DND-41 (cell line): ENCODE results near the gene HOMER3.

Experiments used
- ATAC-seq: fragments of 200-7000 bp; cut with Tn5 transposase; 3 replicates; pipeline ENCODE4 v1.9.1; 2021; ENCODE audit warnings: low read depth; ENCODE audit not compliant: insufficient read depth
- DNase-seq: peaks from one replicate; pipeline ENCODE4 v3.0.0-alpha.2; 2020
- H2AFZ ChIP-seq: 2 replicates; pipeline ENCODE4 v1.6.0; 2012; ENCODE audit warnings: low read depth, low read length
- H3K27ac ChIP-seq: 2 replicates; pipeline ENCODE4 v1.5.1; 2012; ENCODE audit warnings: low read length, inconsistent platforms
- H3K27me3 ChIP-seq: fragments of 200-600 bp; sonication (generic); 2 replicates; pipeline ENCODE4 v1.6.0; 2012; ENCODE audit warnings: low read length, mild to moderate bottlenecking, inconsistent platforms; ENCODE audit not compliant: insufficient read depth, poor library complexity
- H3K36me3 ChIP-seq: 2 replicates; pipeline ENCODE4 v1.5.1; 2012; ENCODE audit warnings: low read length, inconsistent platforms; ENCODE audit not compliant: insufficient read depth
- H3K4me1 ChIP-seq: 2 replicates; pipeline ENCODE4 v1.5.1; 2012; ENCODE audit warnings: mild to moderate bottlenecking, low read length; ENCODE audit not compliant: insufficient read depth
- H3K4me2 ChIP-seq: 2 replicates; pipeline ENCODE4 v1.6.0; 2012; ENCODE audit warnings: mild to moderate bottlenecking, moderate library complexity, low read length, inconsistent platforms; ENCODE audit not compliant: insufficient read depth
- H3K4me3 ChIP-seq, 2 experiments: fragments of 200-600 bp in 1 of 2; shearing (Covaris generic) in 1 of 2; 2 replicates each; pipeline ENCODE4 v1.5.1; 2012 to 2016; ENCODE audit warnings: inconsistent platforms in 2 of 2, low read length in 2 of 2, mild to moderate bottlenecking in 2 of 2, low read depth in 1 of 2, moderate library complexity in 1 of 2
- H3K79me2 ChIP-seq: 2 replicates; pipeline ENCODE4 v1.6.0; 2012; ENCODE audit warnings: low read length, inconsistent platforms; ENCODE audit not compliant: insufficient read depth
- H3K9ac ChIP-seq: 2 replicates; pipeline ENCODE4 v1.6.0; 2012; ENCODE audit warnings: low read depth, mild to moderate bottlenecking, inconsistent platforms, low read length, moderate library complexity
- H3K9me3 ChIP-seq: 2 replicates; pipeline ENCODE4 v1.5.1; 2012; ENCODE audit warnings: low read length, moderate library complexity, mild to moderate bottlenecking, inconsistent platforms; ENCODE audit not compliant: insufficient read depth, severe bottlenecking
- H4K20me1 ChIP-seq: 2 replicates; pipeline ENCODE4 v1.6.0; 2012; ENCODE audit warnings: low read length; ENCODE audit not compliant: insufficient read depth
- CTCF ChIP-seq: IDR thresholded peaks from 2 replicates; pipeline ENCODE4 v1.5.1; 2012; ENCODE audit warnings: borderline replicate concordance, low read length, moderate library complexity, mild to moderate bottlenecking; ENCODE audit not compliant: poor library complexity, severe bottlenecking; ENCODE audit errors: extremely low read depth
- EZH2 ChIP-seq: IDR thresholded peaks from 3 replicates; pipeline ENCODE4 v1.6.1; 2012; ENCODE audit warnings: borderline replicate concordance, low read depth, mild to moderate bottlenecking, moderate library complexity, low read length, inconsistent platforms; ENCODE audit not compliant: severe bottlenecking

HOMER3 gene

GRCh38 chr19:18901491-18901890 lies 39.5 kb downstream of the HOMER3 start:
- Histone ChIP-seq H3K79me2 (no peaks in the 10 kb centered on the region), H3K27ac (no peak overlapping the region), H3K9ac (no peak overlapping the region), H3K4me2 (no peak overlapping the region), H3K4me3 (no peak overlapping the region), H4K20me1 (peaks cover 17% of the 10 kb centered on the region), H3K9me3 (no peaks in the 10 kb centered on the region), H3K36me3 (peaks cover 65% of the 10 kb centered on the region), H2AFZ (no peak overlapping the region), H3K27me3 (no peaks in the 10 kb centered on the region), H3K4me1 (no peaks in the 10 kb centered on the region)
- DNase-seq (no peak), ATAC-seq (no peak)
- TF ChIP-seq EZH2 (no peak), CTCF (no peak)

- peaks cover 17% of the 10 kb centered on the region; the same call in 1 of the 2 replicates for H4K20me1 ChIP-seq
- no peak overlapping the region for H3K4me2 ChIP-seq
- ATAC-seq, result no peak
- no peak overlapping the region for H3K9ac ChIP-seq
- no peaks in the 10 kb centered on the region for H3K27me3 ChIP-seq
- H3K4me1 ChIP-seq, result no peaks in the 10 kb centered on the region
- peaks cover 59% of the 10 kb centered on the region for H3K36me3 ChIP-seq
- no peak overlapping the region for H3K27ac ChIP-seq
- H3K4me3 ChIP-seq, result no peak overlapping the region
- no peak for TF ChIP-seq CTCF
- no peak for TF ChIP-seq EZH2
- no peaks in the 10 kb centered on the region for H3K79me2 ChIP-seq
- H2AFZ ChIP-seq, result no peak overlapping the region
- no peak for DNase-seq
- no peaks in the 10 kb centered on the region for H3K9me3 ChIP-seq
Measured at GRCh38 chr19:18900700-18901481, 40.1 kb downstream of the HOMER3 start.

GRCh38 chr19:18899624-18900560 lies 41.1 kb downstream of the HOMER3 start:
- ATAC-seq (no peak), DNase-seq (no peak)
- Histone ChIP-seq H3K27me3 (no peaks in the 10 kb centered on the region), H3K4me2 (no peak overlapping the region), H4K20me1 (peaks cover 12% of the 10 kb centered on the region; the same call in 1 of the 2 replicates), H3K9ac (no peak overlapping the region), H3K27ac (no peak overlapping the region), H3K36me3 (peaks cover 49% of the 10 kb centered on the region), H3K4me3 (no peak overlapping the region), H2AFZ (no peak overlapping the region), H3K4me1 (no peaks in the 10 kb centered on the region), H3K9me3 (no peaks in the 10 kb centered on the region), H3K79me2 (no peaks in the 10 kb centered on the region)
- TF ChIP-seq EZH2, result no peak
- TF ChIP-seq CTCF, result no peak
